Transverse colon (tissue), 4 donors: Measurements from ENCODE around the gene XRCC6. TPM values are rescaled to one million over a fixed set of nuclear protein-coding genes. Genes with fewer than 3 reads are reported as not detected.

Experiments used
- DNase-seq: peaks from one replicate; pipeline ENCODE4 v3.0.0-alpha.2; 2019
- H3K27ac ChIP-seq, 4 donors: fragments of 200-600 bp; sonication (generic); 2 replicates each; pipeline ENCODE4 v1.5.1; 2016 to 2018; ENCODE audit warnings: inconsistent platforms in 4 of 4
- H3K27me3 ChIP-seq: fragments of 200-600 bp; sonication (generic); 2 replicates; pipeline ENCODE4 v1.5.1; 2017; ENCODE audit warnings: inconsistent platforms
- H3K36me3 ChIP-seq, 4 donors: fragments of 200-600 bp; sonication (generic); 2 replicates each; pipeline ENCODE4 v1.5.1; 2017 to 2019; ENCODE audit warnings: inconsistent platforms in 4 of 4
- H3K4me1 ChIP-seq, 4 donors: fragments of 200-600 bp; sonication (generic); 2 replicates each; pipeline ENCODE4 v1.5.1; 2017 to 2020; ENCODE audit warnings: inconsistent platforms in 4 of 4
- H3K4me3 ChIP-seq, 4 donors: fragments of 200-600 bp; sonication (generic); 1 replicate in 1 of 4; 2 replicates in 3 of 4; pipeline versions ENCODE4 v1.5.1 to v1.6.1; 2017 to 2019; ENCODE audit warnings: inconsistent platforms in 4 of 4
- H3K9me3 ChIP-seq, 2 donors: fragments of 200-600 bp; sonication (generic); 2 replicates each; pipeline ENCODE4 v1.5.1; 2017 to 2019; ENCODE audit warnings: inconsistent platforms in 2 of 2
- EP300 ChIP-seq: sonication (generic); formaldehyde crosslinking; IDR thresholded peaks from one replicate; pipeline ENCODE4 v1.6.1; 2017; ENCODE audit warnings: antibody characterized with exemption, low read depth
- POLR2A ChIP-seq: fragments of 450-650 bp; IDR thresholded peaks from one replicate; pipeline ENCODE4 v1.6.1; 2016; ENCODE audit warnings: antibody characterized with exemption, mild to moderate bottlenecking, moderate library complexity
- POLR2AphosphoS5 ChIP-seq, 3 donors: sonication (generic); formaldehyde crosslinking; IDR thresholded peaks; one replicate each; pipeline ENCODE4 v1.6.1; 2016; ENCODE audit warnings: antibody characterized with exemption in 3 of 3
- WGBS, 2 donors: methylation state at CpG; one replicate each; pipeline ENCODE4 v1.1.5; 2018; ENCODE audit warnings: low coverage in 1 of 2; 5-methylcytosine and 5-hydroxymethylcytosine counted together
- in situ Hi-C, 4 donors: fragments of 200-750 bp; cut with MboI; loops; one replicate each; pipeline versions ENCODE4 v1.15.0 to v1.15.1; 2017; ENCODE audit warnings: low sequenced_read_pairs in 3 of 4, low pct_ligation_motif_present in 1 of 4, low pct_unique_long_range_greater_than_20kb in 1 of 4
- intact Hi-C: fragments of 100-400 bp; cut with DNase I; formaldehyde crosslinking; loops from one replicate; pipeline ENCODE4 v1.15.1; 2023; ENCODE audit warnings: low total_unique reads
- total RNA-seq, 4 donors: library from RNA; depleted of rRNA; stranded (reverse); fragments of >200 nt; gene quantifications; one replicate each; pipeline ENCODE4 v1.1.0, GENCODE V29; 2016
- TF ChIP-seq, protein P1 (sequence below), 5 experiments: fragments of 200-600 bp in 3 of 5; fragments of 450-650 bp in 2 of 5; sonication (generic) in 3 of 5; IDR thresholded peaks; 1 replicate in 2 of 5; 2 replicates in 3 of 5; pipeline ENCODE4 v1.5.1; 2016 to 2017; ENCODE audit warnings: antibody characterized with exemption in 5 of 5, inconsistent platforms in 3 of 5, mild to moderate bottlenecking in 2 of 5, moderate library complexity in 1 of 5

The XRCC6 gene
- total RNA-seq, 4 donors from 2014 or later, result 56.5 to 145 (median 126) TPM

DNA sequence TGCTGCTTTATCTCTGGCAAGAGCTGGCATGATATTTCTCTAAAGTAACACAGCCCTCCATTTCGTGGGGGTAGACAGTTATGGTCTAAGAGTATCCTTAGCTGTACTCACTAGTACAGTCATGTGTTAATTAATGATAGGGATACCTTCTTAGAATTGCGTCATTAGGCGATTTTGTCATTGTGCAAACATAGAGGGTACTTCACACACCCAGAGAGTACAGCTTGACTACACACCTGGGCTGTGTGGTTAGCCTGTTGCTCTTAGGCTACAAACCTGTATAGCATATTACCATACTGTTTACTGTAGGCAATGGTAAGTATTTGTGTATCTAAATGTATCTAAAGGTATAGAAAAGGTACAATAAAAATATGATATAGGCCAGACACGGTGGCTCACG lies 17.0 kb downstream of the XRCC6 start:
- Histone ChIP-seq H3K36me3 (peaks cover 0 to 65% (median 33%) of the 10 kb centered on the region in 4 donors), H3K4me3 (no peak overlapping the region), H3K27ac (no peak overlapping the region), H3K4me1 (peaks cover 0 to 3% (median 0%) of the 10 kb centered on the region in 4 donors), H3K9me3 (no peaks in the 10 kb centered on the region), H3K27me3 (no peaks in the 10 kb centered on the region)
- 83 to 96% methylated on average over 5 of the region's 5 CpGs for WGBS, 2 donors
- intact Hi-C loops, result no loop called here
- TF ChIP-seq EP300 (no peak), POLR2A (no peak), POLR2AphosphoS5 (IDR thresholded peaks at IDR 0.05) (no peak)
- TF ChIP-seq, protein P1, sequence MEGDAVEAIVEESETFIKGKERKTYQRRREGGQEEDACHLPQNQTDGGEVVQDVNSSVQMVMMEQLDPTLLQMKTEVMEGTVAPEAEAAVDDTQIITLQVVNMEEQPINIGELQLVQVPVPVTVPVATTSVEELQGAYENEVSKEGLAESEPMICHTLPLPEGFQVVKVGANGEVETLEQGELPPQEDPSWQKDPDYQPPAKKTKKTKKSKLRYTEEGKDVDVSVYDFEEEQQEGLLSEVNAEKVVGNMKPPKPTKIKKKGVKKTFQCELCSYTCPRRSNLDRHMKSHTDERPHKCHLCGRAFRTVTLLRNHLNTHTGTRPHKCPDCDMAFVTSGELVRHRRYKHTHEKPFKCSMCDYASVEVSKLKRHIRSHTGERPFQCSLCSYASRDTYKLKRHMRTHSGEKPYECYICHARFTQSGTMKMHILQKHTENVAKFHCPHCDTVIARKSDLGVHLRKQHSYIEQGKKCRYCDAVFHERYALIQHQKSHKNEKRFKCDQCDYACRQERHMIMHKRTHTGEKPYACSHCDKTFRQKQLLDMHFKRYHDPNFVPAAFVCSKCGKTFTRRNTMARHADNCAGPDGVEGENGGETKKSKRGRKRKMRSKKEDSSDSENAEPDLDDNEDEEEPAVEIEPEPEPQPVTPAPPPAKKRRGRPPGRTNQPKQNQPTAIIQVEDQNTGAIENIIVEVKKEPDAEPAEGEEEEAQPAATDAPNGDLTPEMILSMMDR (IDR thresholded peaks at IDR 0.05), result no peak
- no peak for DNase-seq
- in situ Hi-C loops, result no loop called here

DNA sequence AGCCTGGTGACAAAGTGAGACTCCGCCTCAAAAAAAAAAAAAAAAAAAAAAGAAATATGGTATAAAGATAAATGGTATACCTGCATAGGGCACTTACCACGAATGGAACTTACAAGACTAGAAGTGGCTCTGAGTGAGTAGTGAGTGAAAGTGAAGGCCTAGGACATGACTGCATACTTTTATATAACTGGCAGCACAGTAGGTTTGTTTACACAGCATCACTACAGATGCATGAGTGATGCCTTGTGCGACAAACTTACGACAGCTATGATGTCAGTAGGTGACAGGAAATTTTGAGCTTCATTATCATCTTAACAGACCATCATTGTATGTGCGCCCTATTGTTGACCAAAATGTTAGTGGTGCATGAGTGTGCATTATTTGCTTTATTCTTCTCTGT lies 17.7 kb downstream of the XRCC6 start:
- Histone ChIP-seq H3K9me3 (no peaks in the 10 kb centered on the region), H3K27me3 (no peaks in the 10 kb centered on the region), H3K27ac (no peak overlapping the region), H3K36me3 (peaks cover 0 to 68% (median 33%) of the 10 kb centered on the region in 4 donors), H3K4me1 (peaks cover 0 to 3% (median 0%) of the 10 kb centered on the region in 4 donors), H3K4me3 (no peak overlapping the region)
- in situ Hi-C loops (no loop called here), intact Hi-C loops (no loop called here)
- TF ChIP-seq EP300 (no peak), POLR2AphosphoS5 (IDR thresholded peaks at IDR 0.05) (no peak), POLR2A (no peak)
- TF ChIP-seq, protein P1 (IDR thresholded peaks at IDR 0.05), result no peak
- no peak for DNase-seq
- WGBS, 2 donors, result 78 to 93% methylated on average over 2 to 5 of the region's 5 CpGs

DNA sequence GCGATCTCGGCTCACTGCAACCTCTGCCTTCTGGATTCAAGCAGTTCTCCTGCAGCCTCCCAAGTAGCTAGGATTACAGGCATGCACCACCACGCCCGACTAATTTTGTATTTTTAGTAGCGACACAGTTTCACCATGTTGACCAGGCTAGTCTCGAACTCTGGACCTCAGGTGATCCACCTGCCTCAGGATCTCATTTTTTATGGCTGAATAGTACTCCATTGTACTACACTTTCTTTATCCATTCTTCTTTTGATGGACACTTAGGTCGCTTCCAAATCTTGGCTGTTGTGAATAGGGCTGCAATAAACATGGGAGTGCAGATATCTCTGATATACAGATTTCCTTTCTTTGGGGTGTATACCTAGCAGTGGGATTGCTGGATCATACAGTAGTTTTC lies 20.8 kb downstream of the XRCC6 start:
- intact Hi-C loops, result no loop called here
- Histone ChIP-seq H3K27ac (no peak overlapping the region), H3K4me1 (no peaks in the 10 kb centered on the region), H3K27me3 (no peaks in the 10 kb centered on the region), H3K4me3 (no peak overlapping the region), H3K9me3 (no peaks in the 10 kb centered on the region), H3K36me3 (peaks cover 0 to 62% (median 30%) of the 10 kb centered on the region in 4 donors)
- WGBS, 2 donors, result 98% methylated on average over 6 to 7 of the region's 7 CpGs
- DNase-seq, result no peak
- no peak for TF ChIP-seq POLR2A
- TF ChIP-seq POLR2AphosphoS5 (IDR thresholded peaks at IDR 0.05), result no peak
- TF ChIP-seq EP300, result no peak
- TF ChIP-seq, protein P1 (IDR thresholded peaks at IDR 0.05), result no peak
- in situ Hi-C loops, result no loop called here

DNA sequence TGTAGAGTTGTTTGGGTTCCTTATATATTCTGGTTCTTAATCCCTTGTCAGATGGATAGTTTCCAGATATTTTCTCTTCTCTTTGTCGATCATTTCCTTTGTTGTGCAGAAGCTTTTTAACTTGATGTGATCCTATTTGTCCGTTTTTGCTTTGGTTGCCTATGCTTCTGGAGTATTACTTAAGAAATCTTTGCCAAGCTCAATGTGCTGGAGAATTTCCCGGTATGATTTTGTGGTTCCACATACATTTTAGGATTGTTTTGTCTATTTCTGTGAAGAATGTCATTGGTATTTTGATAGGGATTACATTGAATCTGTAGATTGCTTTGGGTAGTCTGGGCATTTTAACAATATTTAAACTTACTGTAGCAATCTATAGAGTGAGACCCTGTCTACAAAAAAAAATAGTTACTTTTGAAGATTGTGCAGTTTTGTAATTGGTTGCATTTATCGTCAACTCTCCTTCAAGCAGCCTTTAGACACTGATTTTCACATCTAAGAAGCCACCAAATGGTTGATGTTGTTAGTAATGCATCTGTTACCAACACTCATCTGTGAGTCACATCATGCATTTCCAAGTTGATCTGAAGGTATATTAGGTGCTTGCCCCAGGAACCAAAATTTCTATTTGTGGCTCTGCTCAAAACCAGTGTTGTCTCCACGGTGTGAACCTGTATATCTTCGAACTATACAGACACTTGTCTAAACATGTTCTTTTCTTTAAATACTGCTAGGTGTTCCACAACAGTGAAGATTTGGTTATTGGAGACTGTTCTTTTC lies 21.4 kb downstream of the XRCC6 start:
- TF ChIP-seq POLR2AphosphoS5 (IDR thresholded peaks at IDR 0.05), result no peak
- TF ChIP-seq POLR2A, result no peak
- TF ChIP-seq, protein P1 (IDR thresholded peaks at IDR 0.05), result no peak
- TF ChIP-seq EP300, result no peak
- in situ Hi-C loops, result no loop called here
- no peaks in the 10 kb centered on the region for H3K9me3 ChIP-seq
- DNase-seq, result no peak
- no peaks in the 10 kb centered on the region for H3K27me3 ChIP-seq
- no peaks in the 10 kb centered on the region for H3K4me1 ChIP-seq
- intact Hi-C loops, result no loop called here
- H3K36me3 ChIP-seq, result peaks cover 0 to 62% (median 30%) of the 10 kb centered on the region in 4 donors
- H3K4me3 ChIP-seq, result no peak overlapping the region
- WGBS, 2 donors, result 94 to 95% methylated on average over 6 of the region's 6 CpGs
- H3K27ac ChIP-seq, result no peak overlapping the region
